ENCODE data around the gene CDKL4.
"Not testable (repeated sequence)": the region's sequence is repeated elsewhere in the genome, so short reads cannot be mapped to it uniquely, and the experiment has no call there.

The CDKL4 gene

GRCh38 chr2:39243469-39244123 is at the start of gene CDKL4:
Gene CDKL4, minus strand, starts transcription at chr2:39243970.
- peak; percentile 42 for DNase-seq

- DNase-seq: no peak
These were observed 46.7 kb upstream of the CDKL4 start for GRCh38 chr2:39290433-39290832.

GRCh38 chr2:39289609-39290008 is 45.8 kb upstream of the CDKL4 start:
- no peak for DNase-seq

GRCh38 chr2:39283561-39283960 is 39.8 kb upstream of the CDKL4 start:
- no peak for DNase-seq

GRCh38 chr2:39281391-39281790 is 37.6 kb upstream of the CDKL4 start:
- DNase-seq: no peak

- no peak for DNase-seq
These were observed 31.2 kb upstream of the CDKL4 start for GRCh38 chr2:39275016-39275415.

- DNase-seq: no peak
These were observed 26.2 kb upstream of the CDKL4 start for GRCh38 chr2:39269941-39270340.

- DNase-seq: no peak
These were observed 23.2 kb upstream of the CDKL4 start for GRCh38 chr2:39266916-39267434.

- DNase-seq: no peak
These were observed 22.5 kb upstream of the CDKL4 start for GRCh38 chr2:39266139-39266805.

- DNase-seq: no peak
These were observed 21.5 kb upstream of the CDKL4 start for GRCh38 chr2:39265315-39265714.

GRCh38 chr2:39264733-39265132 is 21.0 kb upstream of the CDKL4 start:
- DNase-seq: no peak

- no peak for DNase-seq
These were observed 16.3 kb upstream of the CDKL4 start for GRCh38 chr2:39260087-39260486.

- no peak for DNase-seq
These were observed 12.3 kb upstream of the CDKL4 start for GRCh38 chr2:39256040-39256439.

- no peak for DNase-seq
These were observed 9.2 kb upstream of the CDKL4 start for GRCh38 chr2:39252888-39253518.

GRCh38 chr2:39247512-39248043 is 3.8 kb upstream of the CDKL4 start:
- DNase-seq: no peak

- no peak for DNase-seq
These were observed 2.7 kb upstream of the CDKL4 start for GRCh38 chr2:39246382-39246980.

- DNase-seq: peak; percentile 25
These were observed 1.3 kb upstream of the CDKL4 start for GRCh38 chr2:39244963-39245625.

- DNase-seq: not testable (repeated sequence)
These were observed 582 bp upstream of the CDKL4 start for GRCh38 chr2:39244241-39244862.

GRCh38 chr2:39241588-39241987 is 2.2 kb downstream of the CDKL4 start:
- DNase-seq: no peak

- no peak for DNase-seq
These were observed 3.0 kb downstream of the CDKL4 start for GRCh38 chr2:39240758-39241157.

- DNase-seq: no peak
These were observed 9.0 kb downstream of the CDKL4 start for GRCh38 chr2:39234754-39235153.

- DNase-seq: no peak
These were observed 11.6 kb downstream of the CDKL4 start for GRCh38 chr2:39232141-39232540.
